Dendritic cell treated with granulocyte-macrophage colony-stimulating factor and Interleukin-4, amounts not matched to agents 40 ng/mL and 50 ng/mL, for 4 days (primary cell): ENCODE data around the gene KHNYN.
"Not testable (repeated sequence)": the region's sequence is repeated elsewhere in the genome, so short reads cannot be mapped to it uniquely, and the experiment has no call there.

ENCODE experiments used
- H3K27ac Mint-ChIP-seq: one replicate; pipeline ENCODE4 v1.8.0; 2022; ENCODE audit warnings: mild to moderate bottlenecking, mixed read lengths
- H3K27me3 Mint-ChIP-seq: one replicate; pipeline ENCODE4 v1.8.0; 2022; ENCODE audit warnings: mild to moderate bottlenecking, mixed read lengths
- H3K36me3 Mint-ChIP-seq: one replicate; pipeline ENCODE4 v1.8.0; 2022; ENCODE audit warnings: low read depth, mixed read lengths
- H3K4me1 Mint-ChIP-seq: one replicate; pipeline ENCODE4 v1.8.0; 2022; ENCODE audit warnings: low read depth, mixed read lengths
- H3K4me3 Mint-ChIP-seq: one replicate; pipeline ENCODE4 v1.8.0; 2022; ENCODE audit warnings: mild to moderate bottlenecking, moderate library complexity, mixed read lengths
- H3K9me3 Mint-ChIP-seq: one replicate; pipeline ENCODE4 v1.8.0; 2022; ENCODE audit warnings: mixed read lengths
- intact Hi-C: fragments of 100-400 bp; cut with micrococcal nuclease; formaldehyde crosslinking; loops from one replicate; pipeline ENCODE4 v1.15.0; 2022

Gene KHNYN

GRCh38 chr14:24481622-24482324, 52.0 kb downstream of the KHNYN start:
- H3K4me1 Mint-ChIP-seq: peaks cover 22% of the 10 kb centered on the region

GRCh38 chr14:24482699-24483303, 53.0 kb downstream of the KHNYN start:
- intact Hi-C loops, H3K4me3 Mint-ChIP-seq, H3K9me3 Mint-ChIP-seq, H3K27me3 Mint-ChIP-seq, H3K27ac Mint-ChIP-seq, H3K36me3 Mint-ChIP-seq: not testable (repeated sequence)
- peaks cover 22% of the 10 kb centered on the region for H3K4me1 Mint-ChIP-seq

More at GRCh38 chr14:24481622-24482324, 52.0 kb downstream of the KHNYN start:
- H3K36me3 Mint-ChIP-seq: no peaks in the 10 kb centered on the region
- intact Hi-C loops: no loop called here
- H3K4me3 Mint-ChIP-seq: peak overlapping the region; percentile 62
- H3K27me3 Mint-ChIP-seq: no peaks in the 10 kb centered on the region
- no peak overlapping the region for H3K27ac Mint-ChIP-seq
- no peaks in the 10 kb centered on the region for H3K9me3 Mint-ChIP-seq

GRCh38 chr14:24483604-24484252, 54.0 kb downstream of the KHNYN start:
- H3K27me3 Mint-ChIP-seq: no peaks in the 10 kb centered on the region
- H3K36me3 Mint-ChIP-seq: no peaks in the 10 kb centered on the region
- no peaks in the 10 kb centered on the region for H3K9me3 Mint-ChIP-seq
- H3K27ac Mint-ChIP-seq: no peak overlapping the region
- peaks cover 22% of the 10 kb centered on the region for H3K4me1 Mint-ChIP-seq
- H3K4me3 Mint-ChIP-seq: no peak overlapping the region
- intact Hi-C loops: no loop called here
